ENCODE measurements around the gene C15orf62.

The C15orf62 gene

GRCh38 chr15:40763801-40764628 lies 5.8 kb upstream of the C15orf62 start, which contains the start of gene GCHFR:
Gene GCHFR, plus strand, starts transcription at chr15:40764068. Its CDS starts 113 bp downstream, at chr15:40764181.
- Histone ChIP-seq H3K79me2 (ENCODE audit: control insufficient read depth, insufficient read depth, low read length, poor library complexity) (no peaks in the 10 kb centered on the region), H3K4me1 (ENCODE audit: control insufficient read depth in 1 of 2, insufficient read depth in 2 of 2, low read length in 2 of 2) (peaks cover 18 to 19% of the 10 kb centered on the region in 2 experiments), H4K91ac (ENCODE audit: low read depth, low read length) (peak within 1 kb of the TSS; percentile 53), H4K8ac (ENCODE audit: low read depth, low read length) (peak within 1 kb of the TSS; percentile 88), H3K27ac (ENCODE audit: low read depth, low read length) (peak within 1 kb of the TSS; percentile 22), H2BK5ac (ENCODE audit: low read depth, low read length, poor library complexity) (no peak within 1 kb of the TSS), H3K4ac (ENCODE audit: low read depth, low read length) (peak within 1 kb of the TSS; percentile 3), H2AK5ac (ENCODE audit: low read length) (no peak within 1 kb of the TSS), H2BK12ac (ENCODE audit: low read length) (no peak within 1 kb of the TSS), H3K9ac (ENCODE audit: low read length) (peak within 1 kb of the TSS; percentile 33), H3K14ac (ENCODE audit: low read length) (peak within 1 kb of the TSS; percentile 86), H3K79me1 (ENCODE audit: low read length) (peaks cover 11% of the 10 kb centered on the region), H3K9me3 (ENCODE audit: insufficient read depth, low read depth, low read length) (peaks cover 2% of the 10 kb centered on the region), H4K12ac (ENCODE audit: low read depth, low read length) (peak within 1 kb of the TSS; percentile 63), H2AFZ (ENCODE audit: insufficient read depth, low read length, poor library complexity) (peak within 1 kb of the TSS; percentile 59), H3K18ac (ENCODE audit: low read length) (peak within 1 kb of the TSS; percentile 35), H2BK120ac (ENCODE audit: insufficient read depth, low read length, poor library complexity) (no peak within 1 kb of the TSS), H3K23ac (ENCODE audit: low read length) (no peak within 1 kb of the TSS), H3K4me3 (ENCODE audit: low read depth, low read length) (peak within 1 kb of the TSS; percentile 64), H3K4me2 (ENCODE audit: low read length) (peak within 1 kb of the TSS; percentile 75), H3K27me3 (ENCODE audit: insufficient read depth, low read length) (no peaks in the 10 kb centered on the region), H3K36me3 (ENCODE audit: control insufficient read depth in 1 of 2, insufficient read depth in 2 of 2, low read length in 2 of 2) (peaks cover 17 to 18% of the 10 kb centered on the region in 2 experiments)
- DNase-seq: peak; percentile 56 to 63
- WGBS (ENCODE audit: extremely low coverage, insufficient coverage, insufficient read length): no CpG with 5 or more reads among the region's 75 CpGs

GRCh38 chr15:40764629-40765103 lies 5.1 kb upstream of the C15orf62 start:
- Histone ChIP-seq H3K14ac (ENCODE audit: low read length) (peak overlapping the region; percentile 12), H3K9me3 (ENCODE audit: insufficient read depth, low read depth, low read length) (peaks cover 2% of the 10 kb centered on the region), H3K27ac (ENCODE audit: low read depth, low read length) (no peak overlapping the region), H4K91ac (ENCODE audit: low read depth, low read length) (peak overlapping the region; percentile 45), H3K79me1 (ENCODE audit: low read length) (peaks cover 11% of the 10 kb centered on the region), H2BK12ac (ENCODE audit: low read length) (no peak overlapping the region), H3K4me1 (ENCODE audit: control insufficient read depth in 1 of 2, insufficient read depth in 2 of 2, low read length in 2 of 2) (peaks cover 18 to 19% of the 10 kb centered on the region in 2 experiments), H2BK120ac (ENCODE audit: insufficient read depth, low read length, poor library complexity) (no peak overlapping the region), H4K12ac (ENCODE audit: low read depth, low read length) (peak overlapping the region; percentile 56), H3K4me3 (ENCODE audit: low read depth, low read length) (peak overlapping the region; percentile 64), H3K4ac (ENCODE audit: low read depth, low read length) (no peak overlapping the region), H4K8ac (ENCODE audit: low read depth, low read length) (peak overlapping the region; percentile 76), H2AFZ (ENCODE audit: insufficient read depth, low read length, poor library complexity) (peak overlapping the region; percentile 54), H3K27me3 (ENCODE audit: insufficient read depth, low read length) (no peaks in the 10 kb centered on the region), H2BK5ac (ENCODE audit: low read depth, low read length, poor library complexity) (no peak overlapping the region), H3K79me2 (ENCODE audit: control insufficient read depth, insufficient read depth, low read length, poor library complexity) (no peaks in the 10 kb centered on the region), H3K36me3 (ENCODE audit: control insufficient read depth in 1 of 2, insufficient read depth in 2 of 2, low read length in 2 of 2) (peaks cover 17 to 18% of the 10 kb centered on the region in 2 experiments), H3K9ac (ENCODE audit: low read length) (peak overlapping the region; percentile 33), H3K23ac (ENCODE audit: low read length) (no peak overlapping the region), H3K4me2 (ENCODE audit: low read length) (peak overlapping the region; percentile 75), H2AK5ac (ENCODE audit: low read length) (no peak overlapping the region), H3K18ac (ENCODE audit: low read length) (no peak overlapping the region)
- no peak for DNase-seq
- WGBS (ENCODE audit: extremely low coverage, insufficient coverage, insufficient read length): no CpG with 5 or more reads among the region's 8 CpGs

- Histone ChIP-seq H4K12ac (ENCODE audit: low read depth, low read length) (no peak overlapping the region), H3K4me1 (ENCODE audit: control insufficient read depth in 1 of 2, insufficient read depth in 2 of 2, low read length in 2 of 2) (peaks cover 18 to 19% of the 10 kb centered on the region in 2 experiments), H3K4ac (ENCODE audit: low read depth, low read length) (no peak overlapping the region), H3K9me3 (ENCODE audit: insufficient read depth, low read depth, low read length) (peaks cover 2% of the 10 kb centered on the region), H3K18ac (ENCODE audit: low read length) (no peak overlapping the region), H2AFZ (ENCODE audit: insufficient read depth, low read length, poor library complexity) (no peak overlapping the region), H2BK120ac (ENCODE audit: insufficient read depth, low read length, poor library complexity) (no peak overlapping the region), H4K8ac (ENCODE audit: low read depth, low read length) (no peak overlapping the region), H2BK12ac (ENCODE audit: low read length) (no peak overlapping the region), H3K79me2 (ENCODE audit: control insufficient read depth, insufficient read depth, low read length, poor library complexity) (no peaks in the 10 kb centered on the region), H3K79me1 (ENCODE audit: low read length) (peaks cover 11% of the 10 kb centered on the region), H3K27ac (ENCODE audit: low read depth, low read length) (no peak overlapping the region), H3K4me2 (ENCODE audit: low read length) (no peak overlapping the region), H3K9ac (ENCODE audit: low read length) (no peak overlapping the region), H3K4me3 (ENCODE audit: low read depth, low read length) (no peak overlapping the region), H3K14ac (ENCODE audit: low read length) (no peak overlapping the region), H2AK5ac (ENCODE audit: low read length) (no peak overlapping the region), H3K23ac (ENCODE audit: low read length) (no peak overlapping the region), H2BK5ac (ENCODE audit: low read depth, low read length, poor library complexity) (no peak overlapping the region), H4K91ac (ENCODE audit: low read depth, low read length) (no peak overlapping the region), H3K36me3 (ENCODE audit: control insufficient read depth in 1 of 2, insufficient read depth in 2 of 2, low read length in 2 of 2) (peaks cover 19 to 26% of the 10 kb centered on the region in 2 experiments), H3K27me3 (ENCODE audit: insufficient read depth, low read length) (no peaks in the 10 kb centered on the region)
- no CpG with 5 or more reads among the region's 7 CpGs for WGBS (ENCODE audit: extremely low coverage, insufficient coverage, insufficient read length)
- no peak for DNase-seq
Observed at GRCh38 chr15:40766194-40766815, 3.5 kb upstream of the C15orf62 start.

GRCh38 chr15:40766906-40767837 lies 2.6 kb upstream of the C15orf62 start:
- Histone ChIP-seq H3K18ac (ENCODE audit: low read length) (no peak overlapping the region), H2BK12ac (ENCODE audit: low read length) (no peak overlapping the region), H3K4me2 (ENCODE audit: low read length) (no peak overlapping the region), H3K4me1 (ENCODE audit: control insufficient read depth in 1 of 2, insufficient read depth in 2 of 2, low read length in 2 of 2) (peaks cover 18 to 19% of the 10 kb centered on the region in 2 experiments), H2BK5ac (ENCODE audit: low read depth, low read length, poor library complexity) (no peak overlapping the region), H3K9me3 (ENCODE audit: insufficient read depth, low read depth, low read length) (peaks cover 2% of the 10 kb centered on the region), H3K23ac (ENCODE audit: low read length) (no peak overlapping the region), H3K27ac (ENCODE audit: low read depth, low read length) (no peak overlapping the region), H3K36me3 (ENCODE audit: control insufficient read depth in 1 of 2, insufficient read depth in 2 of 2, low read length in 2 of 2) (peaks cover 22 to 29% of the 10 kb centered on the region in 2 experiments), H3K79me2 (ENCODE audit: control insufficient read depth, insufficient read depth, low read length, poor library complexity) (no peaks in the 10 kb centered on the region), H4K12ac (ENCODE audit: low read depth, low read length) (no peak overlapping the region), H2AK5ac (ENCODE audit: low read length) (no peak overlapping the region), H4K8ac (ENCODE audit: low read depth, low read length) (no peak overlapping the region), H3K14ac (ENCODE audit: low read length) (no peak overlapping the region), H3K4me3 (ENCODE audit: low read depth, low read length) (no peak overlapping the region), H2BK120ac (ENCODE audit: insufficient read depth, low read length, poor library complexity) (no peak overlapping the region), H3K9ac (ENCODE audit: low read length) (no peak overlapping the region), H2AFZ (ENCODE audit: insufficient read depth, low read length, poor library complexity) (no peak overlapping the region), H3K79me1 (ENCODE audit: low read length) (peaks cover 11% of the 10 kb centered on the region), H4K91ac (ENCODE audit: low read depth, low read length) (no peak overlapping the region), H3K27me3 (ENCODE audit: insufficient read depth, low read length) (no peaks in the 10 kb centered on the region), H3K4ac (ENCODE audit: low read depth, low read length) (no peak overlapping the region)
- DNase-seq: no peak
- WGBS (ENCODE audit: extremely low coverage, insufficient coverage, insufficient read length): no CpG with 5 or more reads among the region's 32 CpGs

Data from trophoblast cell (in vitro differentiated cells and primary cell).